Body of pancreas (tissue), 4 donors: Measurements from ENCODE around the gene ARRB1.

Experiments
- CTCF ChIP-seq, 7 experiments: fragments of 450-650 bp in 4 of 7; fragments of 200-600 bp in 3 of 7; sonication (generic) in 3 of 7; IDR thresholded peaks; one replicate each; pipeline ENCODE4 v1.5.1; 2016 to 2019; ENCODE audit warnings: antibody characterized with exemption in 7 of 7
- POLR2A ChIP-seq, 3 donors: fragments of 450-650 bp; IDR thresholded peaks; one replicate each; pipeline ENCODE4 v1.6.1; 2016; ENCODE audit warnings: antibody characterized with exemption in 3 of 3, mild to moderate bottlenecking in 2 of 3

- no peak for TF ChIP-seq CTCF (IDR thresholded peaks at IDR 0.05)
- no peak for TF ChIP-seq POLR2A (IDR thresholded peaks at IDR 0.05)
These were observed 29.4 kb upstream of the ARRB1 start for GRCh38 chr11:75380716-75381420.
